HG03354 (cell line): ENCODE data around the gene NR5A1.

Source experiments
- ATAC-seq: cut with Tn5 transposase; IDR thresholded peaks from one replicate; pipeline ENCODE4 v1.9.1; 2021; ENCODE audit warnings: mild to moderate bottlenecking; ENCODE audit not compliant: unreplicated experiment, poor library complexity, severe bottlenecking

Gene NR5A1

GRCh38 chr9:124517600-124517999 is 10.4 kb upstream of the NR5A1 start:
- no peak for ATAC-seq

- ATAC-seq, result no peak
Observed at GRCh38 chr9:124514874-124515273, 7.7 kb upstream of the NR5A1 start.

- ATAC-seq, result no peak
Observed at GRCh38 chr9:124514125-124514524, 6.9 kb upstream of the NR5A1 start.

GRCh38 chr9:124513376-124513994 is 6.3 kb upstream of the NR5A1 start:
- no peak for ATAC-seq

GRCh38 chr9:124512806-124513204 is 5.6 kb upstream of the NR5A1 start:
- no peak for ATAC-seq

- no peak for ATAC-seq
Observed at GRCh38 chr9:124511891-124512805, 4.9 kb upstream of the NR5A1 start.

GRCh38 chr9:124511426-124511840 is 4.2 kb upstream of the NR5A1 start:
- ATAC-seq, result no peak

- no peak for ATAC-seq
Observed at GRCh38 chr9:124510650-124511425, 3.6 kb upstream of the NR5A1 start.

- no peak for ATAC-seq
Observed at GRCh38 chr9:124507880-124508423, 753 bp upstream of the NR5A1 start.

GRCh38 chr9:124506433-124506832 is 766 bp downstream of the NR5A1 start:
- no peak for ATAC-seq

GRCh38 chr9:124505901-124506346 is 1.3 kb downstream of the NR5A1 start:
- no peak for ATAC-seq

GRCh38 chr9:124505006-124505900 is 1.9 kb downstream of the NR5A1 start:
- no peak for ATAC-seq

- no peak for ATAC-seq
Observed at GRCh38 chr9:124504530-124505005, 2.6 kb downstream of the NR5A1 start.

- no peak for ATAC-seq
Observed at GRCh38 chr9:124503713-124504529, 3.3 kb downstream of the NR5A1 start.

GRCh38 chr9:124502711-124503702 is 4.2 kb downstream of the NR5A1 start:
- ATAC-seq, result no peak

GRCh38 chr9:124501771-124502320 is 5.4 kb downstream of the NR5A1 start:
- no peak for ATAC-seq
